GM04504 (cell line): ENCODE measurements around the gene ZXDB.
"Not testable (repeated sequence)": the region's sequence is repeated elsewhere in the genome, so short reads cannot be mapped to it uniquely, and the experiment has no call there.

Experiments used
- DNase-seq: peaks from one replicate; pipeline ENCODE4 v3.0.0-alpha.2; 2012; ENCODE audit warnings: low read depth

ZXDB gene

GRCh38 chrX:57591284-57592159 lies at the start of gene ZXDB:
TSS of gene ZXDB (plus strand) at chrX:57592011. CDS start at chrX:57592049, 38 bp downstream.
- DNase-seq = not testable (repeated sequence)

GRCh38 chrX:57565198-57565597 lies 26.6 kb upstream of the ZXDB start:
- DNase-seq = no peak

GRCh38 chrX:57573754-57574153 lies 18.1 kb upstream of the ZXDB start:
- DNase-seq = no peak

- DNase-seq = not testable (repeated sequence)
Measured at GRCh38 chrX:57582948-57583347, 8.9 kb upstream of the ZXDB start.

GRCh38 chrX:57583477-57583876 lies 8.3 kb upstream of the ZXDB start:
- no peak for DNase-seq

GRCh38 chrX:57586360-57586759 lies 5.5 kb upstream of the ZXDB start:
- DNase-seq = no peak

GRCh38 chrX:57587062-57587461 lies 4.7 kb upstream of the ZXDB start:
- no peak for DNase-seq

- no peak for DNase-seq
Measured at GRCh38 chrX:57587607-57588006, 4.2 kb upstream of the ZXDB start.

- not testable (repeated sequence) for DNase-seq
Measured at GRCh38 chrX:57592160-57592893, 516 bp downstream of the ZXDB start.

GRCh38 chrX:57592894-57593215 lies 1.0 kb downstream of the ZXDB start:
- DNase-seq = not testable (repeated sequence)

GRCh38 chrX:57595381-57595811 lies 3.6 kb downstream of the ZXDB start:
- DNase-seq = no peak

GRCh38 chrX:57596109-57596508 lies 4.3 kb downstream of the ZXDB start:
- no peak for DNase-seq

- DNase-seq = no peak
Measured at GRCh38 chrX:57596516-57596915, 4.7 kb downstream of the ZXDB start.

- DNase-seq = no peak
Measured at GRCh38 chrX:57607295-57608187, 15.7 kb downstream of the ZXDB start.

GRCh38 chrX:57613351-57613750 lies 21.5 kb downstream of the ZXDB start:
- DNase-seq = not testable (repeated sequence)

GRCh38 chrX:57629438-57629837 lies 37.6 kb downstream of the ZXDB start:
- not testable (repeated sequence) for DNase-seq

GRCh38 chrX:57640674-57641016 lies 48.8 kb downstream of the ZXDB start:
- DNase-seq = no peak

- DNase-seq = no peak
Measured at GRCh38 chrX:57641338-57641737, 49.5 kb downstream of the ZXDB start.

GRCh38 chrX:57643698-57644097 lies 51.9 kb downstream of the ZXDB start:
- DNase-seq = no peak

- no peak for DNase-seq
Measured at GRCh38 chrX:57647020-57647419, 55.2 kb downstream of the ZXDB start.
